Neutrophil (primary cell): ENCODE results near the gene SH3GL3.

Source experiments
- H3K27ac ChIP-seq: fragments of 200-600 bp; sonication (generic); 2 replicates; pipeline ENCODE4 v1.5.1; 2016; ENCODE audit warnings: mild to moderate bottlenecking, moderate library complexity
- H3K27me3 ChIP-seq: fragments of 200-600 bp; sonication (generic); 2 replicates; pipeline ENCODE4 v1.6.0; 2016; ENCODE audit warnings: mild to moderate bottlenecking
- H3K36me3 ChIP-seq: fragments of 200-600 bp; sonication (generic); 2 replicates; pipeline ENCODE4 v1.5.1; 2017
- H3K4me1 ChIP-seq, 2 experiments: fragments of 200-600 bp in 1 of 2; sonication (generic) in 1 of 2; 1 replicate in 1 of 2; 2 replicates in 1 of 2; pipeline versions ENCODE4 v1.5.1 to v1.6.1; 2013 to 2016; ENCODE audit warnings: low read depth in 1 of 2, low read length in 1 of 2, mild to moderate bottlenecking in 1 of 2, moderate library complexity in 1 of 2; ENCODE audit not compliant: control insufficient read depth in 1 of 2, insufficient read depth in 1 of 2
- H3K4me3 ChIP-seq, 2 experiments: fragments of 200-600 bp in 1 of 2; sonication (generic) in 1 of 2; 1 replicate in 1 of 2; 2 replicates in 1 of 2; pipeline ENCODE4 v1.5.1; 2013 to 2016; ENCODE audit warnings: low read depth in 1 of 2, low read length in 1 of 2, mild to moderate bottlenecking in 1 of 2, moderate library complexity in 1 of 2
- H3K9me3 ChIP-seq: fragments of 200-600 bp; sonication (generic); 2 replicates; pipeline ENCODE4 v1.5.1; 2016
- CTCF ChIP-seq: fragments of 200-600 bp; sonication (generic); IDR thresholded peaks from 2 replicates; pipeline ENCODE4 v1.5.1; 2016; ENCODE audit warnings: antibody characterized with exemption

SH3GL3 gene

GRCh38 chr15:83555383-83555782 is 108.2 kb downstream of the SH3GL3 start:
- H3K36me3 ChIP-seq = no peaks in the 10 kb centered on the region
- no peaks in the 10 kb centered on the region for H3K4me1 ChIP-seq
- H3K27me3 ChIP-seq = no peaks in the 10 kb centered on the region
- no peak for TF ChIP-seq CTCF
- H3K4me3 ChIP-seq = no peak overlapping the region
- H3K27ac ChIP-seq = no peak overlapping the region
- H3K9me3 ChIP-seq = no peaks in the 10 kb centered on the region

- H3K4me1 ChIP-seq = no peaks in the 10 kb centered on the region
- no peaks in the 10 kb centered on the region for H3K9me3 ChIP-seq
- no peak overlapping the region for H3K4me3 ChIP-seq
- no peak overlapping the region for H3K27ac ChIP-seq
- no peaks in the 10 kb centered on the region for H3K27me3 ChIP-seq
- no peak for TF ChIP-seq CTCF
- no peaks in the 10 kb centered on the region for H3K36me3 ChIP-seq
Observed at GRCh38 chr15:83556068-83556467, 108.9 kb downstream of the SH3GL3 start.

GRCh38 chr15:83556754-83557153 is 109.6 kb downstream of the SH3GL3 start:
- Histone ChIP-seq H3K9me3 (no peaks in the 10 kb centered on the region), H3K4me3 (no peak overlapping the region), H3K27ac (no peak overlapping the region), H3K4me1 (no peaks in the 10 kb centered on the region), H3K27me3 (no peaks in the 10 kb centered on the region), H3K36me3 (no peaks in the 10 kb centered on the region)
- TF ChIP-seq CTCF = no peak

GRCh38 chr15:83558146-83558545 is 111.0 kb downstream of the SH3GL3 start:
- Histone ChIP-seq H3K27me3 (no peaks in the 10 kb centered on the region), H3K27ac (no peak overlapping the region), H3K4me3 (no peak overlapping the region), H3K36me3 (no peaks in the 10 kb centered on the region), H3K4me1 (no peaks in the 10 kb centered on the region), H3K9me3 (no peaks in the 10 kb centered on the region)
- no peak for TF ChIP-seq CTCF

- H3K9me3 ChIP-seq = no peaks in the 10 kb centered on the region
- no peak overlapping the region for H3K27ac ChIP-seq
- no peaks in the 10 kb centered on the region for H3K4me1 ChIP-seq
- no peaks in the 10 kb centered on the region for H3K36me3 ChIP-seq
- TF ChIP-seq CTCF = no peak
- H3K27me3 ChIP-seq = no peaks in the 10 kb centered on the region
- no peak overlapping the region for H3K4me3 ChIP-seq
Observed at GRCh38 chr15:83559310-83559966, 112.3 kb downstream of the SH3GL3 start.
